NK-92 (cell line): ENCODE measurements around the gene NKX2-4.
"Not testable (repeated sequence)": the region's sequence is repeated elsewhere in the genome, so short reads cannot be mapped to it uniquely, and the experiment has no call there.

Experiments used
- DNase-seq: peaks from one replicate; lab custom pipeline; 2025; ENCODE audit not compliant: unreplicated experiment; lab: John Stamatoyannopoulos, UW

The NKX2-4 gene

GRCh38 chr20:21394551-21394950 lies 2.8 kb downstream of the NKX2-4 start:
- DNase-seq = no peak

DNA sequence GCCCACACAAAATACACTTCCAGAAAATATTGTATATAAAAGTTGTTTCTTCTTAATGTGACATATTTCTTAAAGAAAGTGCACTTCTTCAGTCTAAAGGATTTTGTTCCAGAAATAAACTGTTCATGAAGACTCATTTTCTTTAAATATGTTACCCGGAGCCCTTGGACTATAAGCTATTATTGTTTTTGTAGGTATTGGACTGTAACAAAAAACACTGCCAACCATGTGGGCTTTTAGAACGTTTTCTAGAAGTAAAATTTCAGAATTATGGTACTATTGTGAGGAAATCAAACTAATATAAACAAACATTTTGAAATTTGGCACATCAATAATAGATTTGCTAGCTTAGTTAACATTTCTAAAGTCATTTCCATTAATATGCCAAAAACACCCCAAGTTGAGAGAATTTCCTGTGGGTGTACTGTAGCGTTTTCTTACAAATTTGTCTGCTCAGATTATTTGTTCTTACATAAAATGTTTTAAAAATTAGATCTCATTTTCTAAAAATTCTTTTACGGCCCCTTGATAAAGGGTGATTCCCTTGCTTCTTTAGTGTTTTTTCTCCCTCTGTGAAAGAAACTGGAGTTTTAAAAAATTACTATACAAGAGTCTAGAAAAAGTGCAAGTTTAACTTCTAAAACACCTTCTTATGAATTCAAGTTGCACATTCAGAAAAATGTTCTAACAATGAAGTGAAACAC lies 3.4 kb downstream of the NKX2-4 start:
- no peak for DNase-seq

DNA sequence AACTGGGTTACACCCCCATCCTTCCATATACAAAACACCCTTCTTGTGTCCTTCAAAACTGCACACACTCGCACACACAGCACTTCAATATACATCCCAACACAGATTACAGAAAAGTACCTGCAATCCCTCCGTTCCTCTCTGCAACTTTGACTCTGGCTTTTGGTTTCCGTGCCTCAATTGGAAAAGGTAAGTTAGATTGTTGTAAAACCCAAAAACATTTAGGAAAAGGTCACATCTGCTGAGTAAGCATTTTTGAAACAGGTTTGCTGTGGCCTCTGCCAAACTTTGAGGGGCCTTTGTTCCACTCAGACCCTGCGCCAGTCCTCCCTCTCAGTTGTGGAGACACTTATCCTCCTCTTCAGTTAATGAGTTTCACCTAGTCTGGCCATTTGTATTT lies 4.2 kb downstream of the NKX2-4 start:
- no peak for DNase-seq

DNA sequence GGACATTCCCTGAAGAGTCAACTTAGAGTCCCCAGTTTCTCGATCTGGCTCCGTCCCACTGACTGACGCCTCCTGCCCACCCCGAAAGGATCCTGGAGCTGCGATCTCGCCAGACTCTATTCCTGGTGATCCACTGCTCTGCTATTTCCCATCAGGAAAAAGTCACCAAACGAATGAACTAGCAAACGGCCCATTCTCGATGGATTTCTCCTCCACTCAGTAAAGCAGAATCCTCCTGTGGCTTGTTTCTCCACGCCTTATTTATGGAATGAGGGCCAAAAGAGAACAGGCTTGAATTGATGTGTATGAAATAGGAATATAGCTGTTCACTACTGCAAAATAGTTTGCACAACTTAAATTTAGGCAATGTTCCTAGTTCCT lies 5.4 kb downstream of the NKX2-4 start:
- no peak for DNase-seq

- DNase-seq = no peak
Observed at GRCh38 chr20:21391185-21391971, 5.9 kb downstream of the NKX2-4 start.

GRCh38 chr20:21390768-21391167 lies 6.6 kb downstream of the NKX2-4 start:
- DNase-seq = no peak

DNA sequence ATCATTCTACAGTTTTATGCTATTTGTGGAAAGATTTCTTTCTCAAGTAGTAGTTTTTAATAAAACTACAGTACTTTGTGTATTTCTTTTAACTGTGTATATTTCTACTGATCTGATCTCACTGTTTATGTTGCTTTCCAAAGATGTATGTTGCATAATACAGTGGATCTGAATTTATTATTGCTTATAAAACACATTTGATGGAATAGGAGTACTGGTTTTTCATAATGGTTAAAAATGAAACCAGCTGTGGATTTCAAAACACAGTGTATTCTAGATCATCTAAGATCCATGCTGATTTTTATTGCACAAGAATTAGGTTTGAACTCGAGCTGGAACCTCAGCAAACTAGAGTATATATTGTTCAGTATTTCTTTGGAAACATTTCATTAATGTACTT lies 8.0 kb downstream of the NKX2-4 start:
- no peak for DNase-seq

GRCh38 chr20:21388566-21388965 lies 8.8 kb downstream of the NKX2-4 start:
- no peak for DNase-seq

- no peak for DNase-seq
Observed at GRCh38 chr20:21387528-21387927, 9.8 kb downstream of the NKX2-4 start.

DNA sequence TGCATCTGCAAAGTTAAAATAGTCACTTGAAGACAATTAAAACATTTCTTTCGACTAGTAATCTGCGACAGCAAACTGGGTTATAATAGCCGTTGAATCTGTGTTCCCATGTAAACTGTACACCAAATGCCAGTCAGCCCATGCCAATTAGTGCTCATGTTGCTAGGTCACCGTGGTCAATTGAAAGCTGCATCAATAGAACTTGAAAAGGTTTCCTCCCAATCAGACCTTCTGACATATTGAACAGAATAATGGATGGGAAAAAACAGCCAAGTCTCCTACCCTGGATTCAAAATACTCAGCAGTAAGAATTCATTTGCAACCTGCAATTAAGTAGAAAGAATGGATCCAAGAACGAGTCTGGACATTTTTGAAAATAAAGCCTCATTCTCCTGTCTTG lies 11.2 kb downstream of the NKX2-4 start:
- no peak for DNase-seq

DNA sequence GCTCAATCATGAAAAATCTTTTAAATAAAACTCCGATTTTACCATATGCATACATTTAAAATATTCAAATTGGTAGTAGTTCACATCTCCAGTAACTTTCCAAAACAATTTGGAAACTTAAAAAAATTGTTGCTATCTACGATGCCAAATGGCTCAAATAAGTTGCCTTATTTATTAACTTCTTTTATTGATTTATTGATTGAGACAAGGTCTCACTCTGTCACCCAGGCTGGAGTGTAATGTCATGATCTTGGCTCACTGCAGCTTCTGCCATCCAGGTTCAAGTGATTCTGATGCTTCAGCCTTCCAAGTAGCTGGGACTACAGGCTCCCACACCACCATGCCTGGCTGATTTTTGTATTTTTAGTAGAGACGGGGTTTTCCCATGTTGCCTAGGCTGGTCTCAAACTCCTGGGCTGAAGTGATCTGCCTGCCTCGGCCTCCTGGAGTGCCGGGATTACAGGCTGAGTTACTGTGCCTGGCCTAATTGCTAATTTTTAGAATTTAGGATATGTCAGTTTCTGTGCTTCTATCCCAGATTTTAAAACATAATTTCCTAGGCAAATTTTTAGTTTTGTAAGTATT lies 12.9 kb downstream of the NKX2-4 start:
- no peak for DNase-seq

GRCh38 chr20:21381619-21382018 lies 15.7 kb downstream of the NKX2-4 start:
- no peak for DNase-seq

- no peak for DNase-seq
Observed at GRCh38 chr20:21380711-21381110, 16.6 kb downstream of the NKX2-4 start.

GRCh38 chr20:21378259-21378658 lies 19.1 kb downstream of the NKX2-4 start:
- DNase-seq = no peak

GRCh38 chr20:21377701-21378100 lies 19.6 kb downstream of the NKX2-4 start:
- no peak for DNase-seq

DNA sequence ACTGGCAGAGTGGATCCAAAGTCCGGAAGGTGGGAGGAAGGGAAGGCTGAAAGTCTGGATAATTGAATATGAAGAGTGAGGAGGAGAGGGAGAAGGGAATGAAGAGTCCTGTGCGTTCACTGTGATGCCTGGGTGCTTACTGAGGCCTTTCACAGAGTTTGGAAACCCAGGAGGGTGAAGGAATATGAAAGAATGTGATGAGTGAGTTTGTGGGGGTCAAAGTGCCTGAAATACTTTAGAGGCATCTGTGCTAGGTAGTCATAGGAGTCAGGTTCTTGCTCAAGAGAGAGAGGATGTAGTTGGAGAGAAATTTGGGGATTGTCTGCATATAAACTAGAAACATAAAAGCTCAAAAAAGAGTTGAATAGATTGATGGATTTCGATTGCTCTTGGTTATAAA lies 20.7 kb downstream of the NKX2-4 start:
- DNase-seq = no peak

DNA sequence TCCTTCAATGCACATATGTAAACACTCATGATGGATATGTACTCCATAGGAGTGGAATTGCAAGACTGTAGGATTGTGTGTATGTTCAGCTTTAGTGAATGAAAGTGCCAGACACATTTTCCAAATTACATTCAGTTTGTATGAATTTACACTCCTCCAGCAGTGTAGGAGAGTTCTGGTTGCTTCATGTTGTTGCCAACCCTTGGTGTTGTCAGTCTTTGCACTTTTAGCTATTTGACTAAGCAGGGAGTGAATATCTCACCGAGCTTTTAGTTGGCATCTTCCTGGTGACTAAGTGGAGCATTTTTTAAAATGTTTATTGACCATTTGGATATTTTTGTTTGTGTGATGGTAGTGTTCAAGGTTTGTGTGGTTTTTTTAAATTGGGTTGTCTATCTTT lies 23.9 kb downstream of the NKX2-4 start:
- DNase-seq = no peak

- no peak for DNase-seq
Observed at GRCh38 chr20:21372016-21372415, 25.3 kb downstream of the NKX2-4 start.

DNA sequence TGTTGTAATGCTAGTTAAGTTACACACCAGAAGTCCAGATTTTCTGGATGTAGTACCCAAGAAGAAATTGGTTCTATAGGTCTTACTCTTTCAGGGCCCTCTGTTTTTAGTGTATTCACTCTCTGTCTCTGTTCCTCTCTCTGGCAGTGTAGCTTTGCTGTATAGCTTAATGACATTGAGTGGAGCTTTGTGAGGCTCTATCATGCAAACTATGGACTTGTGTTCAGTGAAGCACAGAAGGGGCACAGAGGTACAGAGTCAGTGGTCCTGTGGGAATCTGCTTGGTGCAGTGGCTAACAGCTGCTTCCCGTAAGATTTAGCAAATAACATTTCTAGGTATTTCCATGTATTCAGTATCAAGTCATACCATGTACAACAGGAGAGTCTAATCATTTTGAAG lies 26.1 kb downstream of the NKX2-4 start:
- DNase-seq = no peak

DNA sequence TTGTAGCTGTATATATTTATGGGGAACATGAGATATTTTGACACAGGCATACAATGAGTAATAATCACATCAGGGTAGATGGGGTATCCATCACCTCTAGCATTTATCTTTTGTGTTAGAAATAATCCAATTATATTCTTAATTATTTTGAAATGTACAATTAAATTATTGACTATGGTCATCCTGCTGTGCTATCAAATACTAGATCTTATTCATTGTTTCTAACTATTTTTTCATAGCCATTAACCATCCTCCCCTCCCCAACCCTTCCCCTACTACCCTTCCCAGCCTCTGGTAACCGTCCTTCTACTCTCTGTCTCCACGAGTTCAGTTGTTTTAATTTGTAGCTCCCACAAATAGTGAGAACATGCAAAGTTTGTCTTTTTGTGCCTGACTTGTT lies 28.5 kb downstream of the NKX2-4 start:
- DNase-seq = no peak

DNA sequence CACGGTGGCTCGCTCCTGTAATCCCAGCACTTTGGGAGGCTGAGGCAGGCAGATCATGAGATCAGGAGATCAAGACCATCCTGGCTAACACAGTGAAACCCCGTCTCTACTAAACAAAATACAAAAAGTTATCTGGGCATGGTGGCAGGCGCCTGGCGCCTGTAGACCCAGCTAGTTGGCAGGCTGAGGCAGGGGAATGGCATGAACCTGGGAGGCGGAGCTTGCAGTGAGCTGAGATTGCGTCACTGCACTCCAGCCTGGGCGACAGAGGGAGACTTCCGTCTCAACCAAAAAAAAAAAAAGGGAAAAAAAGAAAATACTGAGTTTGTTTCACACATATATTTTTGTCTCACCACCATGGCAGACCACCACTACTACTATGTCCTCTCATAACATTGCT lies 31.1 kb downstream of the NKX2-4 start:
- DNase-seq = not testable (repeated sequence)

DNA sequence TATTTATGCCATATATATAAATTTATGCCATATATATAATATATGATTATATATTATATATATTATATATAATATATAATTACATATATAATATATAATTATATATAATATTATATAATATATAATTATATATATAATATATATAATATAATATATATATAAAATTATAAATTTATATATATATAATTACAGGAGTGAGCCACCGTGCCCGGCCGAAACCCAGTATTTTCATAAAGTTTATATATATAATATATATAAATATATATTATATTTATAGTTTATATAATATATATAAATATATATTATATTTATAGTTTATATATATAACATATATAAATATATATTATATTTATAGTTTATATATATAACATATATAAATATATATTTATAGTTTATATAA lies 31.6 kb downstream of the NKX2-4 start:
- DNase-seq = no peak
